CD4-positive, alpha-beta T cell treated with Interleukin-1 beta for 1 hour (primary cell): ENCODE data around the gene ZIC5.
"Not testable (repeated sequence)": the region's sequence is repeated elsewhere in the genome, so short reads cannot be mapped to it uniquely, and the experiment has no call there.

ENCODE experiments used
- DNase-seq, 2 donors: peaks; one replicate each; pipeline ENCODE4 v3.0.0-alpha.2; 2020 to 2022

The ZIC5 gene

GRCh38 chr13:99959540-99960230 lies 11.9 kb downstream of the ZIC5 start:
- DNase-seq: no peak

- DNase-seq: no peak
Measured at GRCh38 chr13:99959127-99959539, 12.4 kb downstream of the ZIC5 start.

GRCh38 chr13:99958406-99959126 lies 13.0 kb downstream of the ZIC5 start:
- no peak for DNase-seq

- no peak for DNase-seq
Measured at GRCh38 chr13:99956473-99957349, 14.9 kb downstream of the ZIC5 start.

GRCh38 chr13:99955747-99956472 lies 15.7 kb downstream of the ZIC5 start:
- DNase-seq: no peak

- no peak for DNase-seq
Measured at GRCh38 chr13:99955107-99955746, 16.3 kb downstream of the ZIC5 start.

GRCh38 chr13:99953138-99953755 lies 18.3 kb downstream of the ZIC5 start:
- DNase-seq: no peak

GRCh38 chr13:99951666-99952065 lies 19.9 kb downstream of the ZIC5 start:
- DNase-seq: not testable (repeated sequence)

- no peak for DNase-seq
Measured at GRCh38 chr13:99949679-99950413, 21.7 kb downstream of the ZIC5 start.

GRCh38 chr13:99948907-99949678 lies 22.5 kb downstream of the ZIC5 start:
- DNase-seq: no peak

- no peak for DNase-seq
Measured at GRCh38 chr13:99948411-99948810, 23.2 kb downstream of the ZIC5 start.

GRCh38 chr13:99947666-99948065 lies 23.9 kb downstream of the ZIC5 start:
- DNase-seq: no peak

GRCh38 chr13:99945515-99945914 lies 26.1 kb downstream of the ZIC5 start:
- not testable (repeated sequence) for DNase-seq

- no peak for DNase-seq
Measured at GRCh38 chr13:99944606-99945005, 27.0 kb downstream of the ZIC5 start.

GRCh38 chr13:99944102-99944501 lies 27.5 kb downstream of the ZIC5 start:
- DNase-seq: no peak

- DNase-seq: no peak
Measured at GRCh38 chr13:99941911-99942310, 29.7 kb downstream of the ZIC5 start.

GRCh38 chr13:99941086-99941485 lies 30.5 kb downstream of the ZIC5 start:
- DNase-seq: no peak

GRCh38 chr13:99938635-99939034 lies 32.9 kb downstream of the ZIC5 start:
- no peak for DNase-seq

GRCh38 chr13:99935772-99936171 lies 35.8 kb downstream of the ZIC5 start:
- no peak for DNase-seq

GRCh38 chr13:99932912-99933311 lies 38.7 kb downstream of the ZIC5 start:
- DNase-seq: no peak
